H1 (cell line): ENCODE results near the gene HOXC11. TPM values are rescaled to one million over a fixed set of nuclear protein-coding genes. Genes with fewer than 3 reads are reported as not detected.

Experiments
- CTCF ChIA-PET: fragments of 300-600 bp; sonication (Branson Sonifier 250); formaldehyde crosslinking; loops from one replicate; lab custom pipeline; 2021; ENCODE audit not compliant: partially characterized antibody; lab: Charles Lee
- POLR2A ChIA-PET: fragments of 300-600 bp; sonication (Branson Sonifier 250); formaldehyde crosslinking; loops from one replicate; lab custom pipeline; 2021; ENCODE audit warnings: inconsistent platforms; ENCODE audit not compliant: partially characterized antibody; lab: Charles Lee
- DNase-seq, 2 experiments: peaks; one replicate each; pipeline versions ENCODE4 v3.0.0 to v3.0.0-alpha.2; 2010 to 2022; ENCODE audit warnings: low spot score in 2 of 2, low read depth in 1 of 2, mixed read lengths in 1 of 2
- FAIRE-seq: peaks from 2 replicates; lab custom pipeline; 2011; peaks lifted over from hg19 to GRCh38; lab: Jason Lieb, UNC
- H2AFZ ChIP-seq: 2 replicates; pipeline ENCODE4 v1.8.1; 2012; ENCODE audit warnings: low read length, inconsistent platforms
- H2AK5ac ChIP-seq: 2 replicates; pipeline ENCODE4 v1.6.1; 2013; ENCODE audit warnings: low read depth, low read length
- H2BK120ac ChIP-seq: replicated peaks from 2 replicates; pipeline ENCODE3; 2013; ENCODE audit warnings: low read depth, low read length, inconsistent platforms
- H2BK12ac ChIP-seq: 2 replicates; pipeline ENCODE4 v1.6.1; 2013; ENCODE audit warnings: low read depth, low read length
- H2BK15ac ChIP-seq: 2 replicates; pipeline ENCODE4 v1.6.1; 2013; ENCODE audit warnings: low read length
- H2BK20ac ChIP-seq: 2 replicates; pipeline ENCODE4 v1.6.1; 2013; ENCODE audit warnings: low read length
- H2BK5ac ChIP-seq: 2 replicates; pipeline ENCODE4 v1.6.1; 2013; ENCODE audit warnings: low read depth, low read length
- H3K14ac ChIP-seq: 2 replicates; pipeline ENCODE4 v1.6.1; 2013; ENCODE audit warnings: inconsistent platforms; ENCODE audit not compliant: insufficient read length
- H3K18ac ChIP-seq: 2 replicates; pipeline ENCODE4 v1.6.1; 2013; ENCODE audit warnings: low read length; ENCODE audit errors: extremely low read depth
- H3K23ac ChIP-seq: 2 replicates; pipeline ENCODE4 v1.6.1; 2013; ENCODE audit warnings: inconsistent platforms; ENCODE audit not compliant: insufficient read length
- H3K23me2 ChIP-seq: 2 replicates; pipeline ENCODE4 v1.6.1; 2013; ENCODE audit warnings: low read depth, low read length
- H3K27ac ChIP-seq: 2 replicates; pipeline ENCODE4 v1.6.1; 2011; ENCODE audit warnings: low read depth, low read length, inconsistent platforms
- H3K27me3 ChIP-seq, 4 experiments: replicated peaks in 1 of 4; 1 replicate in 1 of 4; 2 replicates in 3 of 4; pipeline versions ENCODE4 v1.6.1 to v1.8.1; 2011 to 2013; ENCODE audit warnings: low read length in 3 of 4, mild to moderate bottlenecking in 3 of 4, inconsistent platforms in 2 of 4, mixed read lengths in 2 of 4, moderate library complexity in 1 of 4; ENCODE audit not compliant: control insufficient read depth in 3 of 4, insufficient read depth in 3 of 4; ENCODE audit errors: extremely low read depth in 1 of 4
- H3K36me3 ChIP-seq, 4 experiments: 2 replicates each; pipeline versions ENCODE4 v1.6.1 to v1.8.1; 2011 to 2013; ENCODE audit warnings: mild to moderate bottlenecking in 4 of 4, low read length in 3 of 4, moderate library complexity in 2 of 4, control low read depth in 1 of 4, inconsistent platforms in 1 of 4; ENCODE audit not compliant: insufficient read depth in 4 of 4, control insufficient read depth in 2 of 4
- H3K4ac ChIP-seq: replicated peaks from 2 replicates; pipeline ENCODE3; 2013; ENCODE audit warnings: low read length, low read depth, mixed read lengths, inconsistent platforms; ENCODE audit not compliant: insufficient read length
- H3K4me1 ChIP-seq, 4 experiments: replicated peaks in 1 of 4; 1 replicate in 1 of 4; 2 replicates in 3 of 4; pipeline versions ENCODE4 v1.6.1 to v1.8.1; 2011 to 2013; ENCODE audit warnings: low read length in 3 of 4, inconsistent platforms in 2 of 4, mixed read lengths in 1 of 4; ENCODE audit not compliant: insufficient read depth in 4 of 4, control insufficient read depth in 3 of 4
- H3K4me2 ChIP-seq, 2 experiments: 2 replicates each; pipeline versions ENCODE4 v1.6.1 to v1.8.1; 2011 to 2013; ENCODE audit warnings: low read depth in 2 of 2, low read length in 2 of 2, control low read depth in 1 of 2, inconsistent platforms in 1 of 2, mild to moderate bottlenecking in 1 of 2; ENCODE audit not compliant: insufficient read depth in 1 of 2
- H3K4me3 ChIP-seq, 4 experiments: fragments of 200-600, 300-600 bp in 1 of 4; sonication (generic), shearing (Covaris generic), sonication (Bioruptor Twin) in 1 of 4; 2 replicates each; pipeline versions ENCODE4 v1.5.1 to v1.8.1; 2011 to 2016; ENCODE audit warnings: low read length in 4 of 4, low read depth in 3 of 4, control low read depth in 2 of 4, inconsistent platforms in 2 of 4, mild to moderate bottlenecking in 2 of 4, mixed read lengths in 1 of 4, moderate library complexity in 1 of 4; ENCODE audit not compliant: insufficient read depth in 2 of 4; ENCODE audit errors: extremely low read depth in 1 of 4
- H3K56ac ChIP-seq: replicated peaks from 2 replicates; pipeline ENCODE3; 2013; ENCODE audit warnings: low read depth, mild to moderate bottlenecking, mixed read lengths, low read length, inconsistent platforms; ENCODE audit not compliant: insufficient read length
- H3K79me1 ChIP-seq: 2 replicates; pipeline ENCODE4 v1.6.1; 2013; ENCODE audit warnings: low read depth, low read length, control low read depth
- H3K79me2 ChIP-seq, 2 experiments: 2 replicates each; pipeline versions ENCODE4 v1.6.1 to v1.8.1; 2012 to 2013; ENCODE audit warnings: low read length in 2 of 2, mild to moderate bottlenecking in 2 of 2, inconsistent platforms in 1 of 2; ENCODE audit not compliant: insufficient read depth in 2 of 2, control insufficient read depth in 1 of 2
- H3K9ac ChIP-seq, 4 experiments: replicated peaks in 1 of 4; 1 replicate in 1 of 4; 2 replicates in 3 of 4; pipeline versions ENCODE4 v1.6.1 to v1.8.1; 2011 to 2013; ENCODE audit warnings: low read depth in 3 of 4, low read length in 3 of 4, control low read depth in 2 of 4, mild to moderate bottlenecking in 2 of 4, moderate library complexity in 2 of 4, inconsistent platforms in 1 of 4; ENCODE audit errors: extremely low read depth in 1 of 4
- H3K9me3 ChIP-seq, 2 experiments: 2 replicates each; pipeline versions ENCODE4 v1.6.1 to v1.8.1; 2012 to 2013; ENCODE audit warnings: mild to moderate bottlenecking in 2 of 2, moderate library complexity in 2 of 2, control low read depth in 1 of 2, inconsistent platforms in 1 of 2, low read depth in 1 of 2, low read length in 1 of 2, mixed read lengths in 1 of 2; ENCODE audit not compliant: insufficient read depth in 2 of 2
- H4K20me1 ChIP-seq, 2 experiments: replicated peaks in 1 of 2; 2 replicates each; pipeline versions ENCODE3 to v1.8.1; 2011 to 2013; ENCODE audit warnings: inconsistent platforms in 2 of 2, low read length in 2 of 2, mild to moderate bottlenecking in 1 of 2; ENCODE audit not compliant: insufficient read depth in 2 of 2, control insufficient read depth in 1 of 2
- H4K5ac ChIP-seq: 2 replicates; pipeline ENCODE4 v1.6.1; 2013; ENCODE audit warnings: low read length, low read depth, mixed read lengths, inconsistent platforms; ENCODE audit not compliant: insufficient read length
- H4K8ac ChIP-seq: 2 replicates; pipeline ENCODE4 v1.8.0; 2013; ENCODE audit warnings: mild to moderate bottlenecking, moderate library complexity, low read length, inconsistent platforms; ENCODE audit not compliant: insufficient read depth; ENCODE audit errors: extremely low read depth
- H4K91ac ChIP-seq: replicated peaks from 2 replicates; pipeline ENCODE3; 2013; ENCODE audit warnings: low read length, mixed read lengths, inconsistent platforms; ENCODE audit not compliant: insufficient read length
- EZH2 ChIP-seq: fragments of 200-600 bp; sonication (generic); IDR thresholded peaks from 2 replicates; pipeline ENCODE4 v1.7.1; 2012; ENCODE audit warnings: low read depth, mild to moderate bottlenecking, moderate library complexity, low read length, inconsistent platforms; ENCODE audit not compliant: severe bottlenecking
- RNF2 ChIP-seq: fragments of 200-900, 300-1000 bp; sonication (generic); IDR thresholded peaks from 2 replicates; pipeline ENCODE4 v1.7.1; 2016; ENCODE audit warnings: borderline replicate concordance, low read depth, mild to moderate bottlenecking, antibody characterized with exemption, low read length; ENCODE audit not compliant: poor library complexity, severe bottlenecking; ENCODE audit errors: missing control alignments
- SUZ12 ChIP-seq: fragments of 200-600 bp; sonication (generic); IDR thresholded peaks from 2 replicates; pipeline ENCODE4 v1.6.1; 2012; ENCODE audit warnings: mild to moderate bottlenecking, inconsistent platforms, low read length, moderate library complexity, mixed read lengths
- TEAD4 ChIP-seq: IDR thresholded peaks from 2 replicates; pipeline ENCODE4 v1.6.1; 2012; ENCODE audit warnings: low read depth, low read length, inconsistent platforms, mixed read lengths
- WGBS, 2 experiments: shearing (Covaris generic) in 1 of 2; methylation state at CpG; one replicate each; pipeline versions ENCODE4 v1.1.6 to v1.1.7; 2013 to 2015; ENCODE audit warnings: low lambda C conversion rate in 2 of 2, mixed read lengths in 2 of 2, inconsistent platforms in 1 of 2, low coverage in 1 of 2, missing lambda C conversion rate in 1 of 2; ENCODE audit not compliant: insufficient replicate concordance in 2 of 2, insufficient coverage in 1 of 2, insufficient read length in 1 of 2; ENCODE audit errors: extremely low coverage in 1 of 2, missing lambda C conversion rate in 1 of 2; 5-methylcytosine and 5-hydroxymethylcytosine counted together
- polyA plus RNA-seq, 7 experiments: library from polyadenylated mRNA; depleted of rRNA in 3 of 7; stranded (reverse) in 5 of 7; unstranded in 2 of 7; fragments of >200 nt in 5 of 7; fragments of 200-250 nt in 2 of 7; gene quantifications; 1 replicate in 5 of 7; 2 replicates in 1 of 7; 4 replicates in 1 of 7; pipeline versions ENCODE4 v1.2.1 to v1.2.3, GENCODE V29; 2011 to 2013; ENCODE audit warnings: missing spikeins in 2 of 7, mixed read lengths in 2 of 7
- total RNA-seq: library from RNA; stranded (reverse); fragmentation: NEBNext Ultra II Directional; extraction: Animal tissue kit (Norgen Biotek cat#: 25700); gene quantifications from 2 replicates; pipeline ENCODE4 v1.2.1, GENCODE V29; 2021

The HOXC11 gene
- total and polyA plus RNA-seq, 2 of the 8 experiments (the other 6 are each of a cell fraction or from before 2014, with no cell fraction given): not detected

GRCh38 chr12:53960187-53961024 is 12.5 kb upstream of the HOXC11 start:
- Histone ChIP-seq H4K20me1 (peaks cover 33 to 51% of the 10 kb centered on the region in 2 experiments), H4K8ac (no peak overlapping the region), H3K18ac (no peak overlapping the region), H2BK120ac (no peak overlapping the region), H4K91ac (no peak overlapping the region), H3K27me3 (peaks cover 99 to 100% (median 100%) of the 10 kb centered on the region in 4 experiments), H3K14ac (no peak overlapping the region), H2AK5ac (no peak overlapping the region), H3K23ac (no peak overlapping the region), H2BK5ac (no peak overlapping the region), H3K27ac (no peak overlapping the region), H3K9me3 (no peaks in the 10 kb centered on the region), H3K9ac (no peak overlapping the region), H2BK15ac (no peak overlapping the region; the same call in 1 of the 2 replicates), H3K56ac (no peak overlapping the region), H2AFZ (no peak overlapping the region), H3K4ac (no peak overlapping the region), H3K4me2 (peak overlapping the region; percentile 19 to 36; a peak in 2 of 4 replicates), H3K36me3 (peaks cover 0 to 8% (median 0%) of the 10 kb centered on the region in 4 experiments; a peak in 1 of 8 replicates), H3K23me2 (no peaks in the 10 kb centered on the region), H3K79me1 (no peaks in the 10 kb centered on the region), H3K4me3 (0 out of 8 replicates have a peak overlapping the region, but pooled peaks of 1 of the 4 experiments have one; percentile 30), H2BK12ac (0 out of 2 replicates have a peak overlapping the region, but pooled peaks have one; percentile 3), H2BK20ac (no peak overlapping the region), H3K4me1 (peaks cover 0 to 5% (median under 1%) of the 10 kb centered on the region in 4 experiments; a peak in 1 of 7 replicates), H3K79me2 (no peaks in the 10 kb centered on the region), H4K5ac (no peak overlapping the region)
- POLR2A ChIA-PET: interaction anchor here (0.6 to 1.4 kb wide), 3 partner anchors 8 to 144 kb away, joined by 3 read pairs; no protein-coding TSS in a partner anchor
- no peak for DNase-seq
- no peak for FAIRE-seq
- TF ChIP-seq RNF2 (peak; percentile 86), TEAD4 (no peak), SUZ12 (peak; percentile 87; the same call in 1 of the 2 replicates), EZH2 (peak; percentile 93)
- CTCF ChIA-PET: interaction anchor here (0.8 to 2.5 kb wide), 8 partner anchors 10 to 241 kb away, joined by 3 to 10 read pairs (median 4); partner anchors contain the start of gene HOXC10
- WGBS, 2 experiments: 18% methylated on average over 32 of the region's 39 CpGs; no CpG with 5 or more reads in 1 of the 2 experiments
